Loucy (cell line): ENCODE results near the gene CCDC3.

Source experiments
- H2AFZ ChIP-seq: fragments of 200-600 bp; sonication (generic); 2 replicates; pipeline ENCODE4 v1.6.0; 2016; ENCODE audit warnings: antibody characterized with exemption, mild to moderate bottlenecking, low read length, moderate library complexity
- H3F3A ChIP-seq: fragments of 200-600 bp; 2 replicates; pipeline ENCODE4 v1.6.0; 2016; ENCODE audit warnings: antibody characterized with exemption, low read depth, mild to moderate bottlenecking
- H3K27me3 ChIP-seq: fragments of 200-600 bp; sonication (generic); 2 replicates; pipeline ENCODE4 v1.6.1; 2014; ENCODE audit warnings: low read length, mild to moderate bottlenecking; ENCODE audit not compliant: insufficient read depth, poor library complexity, severe bottlenecking
- H3K36me3 ChIP-seq: fragments of 200-600 bp; sonication (generic); 2 replicates; pipeline ENCODE4 v1.6.1; 2016; ENCODE audit warnings: low read length; ENCODE audit not compliant: insufficient read depth
- H3K4me1 ChIP-seq: fragments of 200-600 bp; sonication (generic); 2 replicates; pipeline ENCODE4 v1.5.1; 2014; ENCODE audit warnings: low read length, mild to moderate bottlenecking; ENCODE audit not compliant: insufficient read depth, poor library complexity, severe bottlenecking
- H3K4me2 ChIP-seq: fragments of 200-600 bp; sonication (generic); 2 replicates; pipeline ENCODE4 v1.6.0; 2014; ENCODE audit warnings: antibody characterized with exemption, low read length, low read depth, mild to moderate bottlenecking; ENCODE audit not compliant: poor library complexity, severe bottlenecking
- H3K4me3 ChIP-seq: fragments of 200-600 bp; sonication (generic); 2 replicates; pipeline ENCODE4 v1.5.1; 2014; ENCODE audit warnings: low read length, mild to moderate bottlenecking, mixed read lengths; ENCODE audit not compliant: poor library complexity, severe bottlenecking
- H3K79me2 ChIP-seq: fragments of 200-600 bp; sonication (generic); 2 replicates; pipeline ENCODE4 v1.6.1; 2014; ENCODE audit warnings: low read length; ENCODE audit not compliant: insufficient read depth
- H3K9ac ChIP-seq: fragments of 200-600 bp; sonication (generic); 2 replicates; pipeline ENCODE4 v1.6.0; 2014; ENCODE audit warnings: mild to moderate bottlenecking, low read depth, low read length, moderate library complexity; ENCODE audit not compliant: poor library complexity, severe bottlenecking
- H3K9me2 ChIP-seq: fragments of 200-600 bp; sonication (generic); replicated peaks from 2 replicates; pipeline ENCODE4 v1.6.1; 2016; ENCODE audit warnings: low read depth, low read length, mixed read lengths
- H3K9me3 ChIP-seq: fragments of 200-600 bp; sonication (generic); 2 replicates; pipeline ENCODE4 v1.6.1; 2014; ENCODE audit warnings: mild to moderate bottlenecking, antibody characterized with exemption, low read length, low read depth; ENCODE audit not compliant: insufficient read depth
- H4K20me1 ChIP-seq: fragments of 200-600 bp; sonication (generic); 2 replicates; pipeline ENCODE4 v1.6.0; 2014; ENCODE audit warnings: antibody characterized with exemption, low read length, mild to moderate bottlenecking; ENCODE audit not compliant: insufficient read depth, poor library complexity, severe bottlenecking
- EZH2phosphoT487 ChIP-seq: fragments of 200-600 bp; IDR thresholded peaks from 2 replicates; pipeline ENCODE4 v1.6.1; 2018; ENCODE audit warnings: antibody characterized with exemption, mild to moderate bottlenecking, moderate library complexity, borderline replicate concordance
- TF ChIP-seq, protein P1 (sequence below): fragments of 200-600 bp; sonication (generic); conservative IDR thresholded peaks from 2 replicates; pipeline ENCODE4 v1.5.1; 2014; ENCODE audit warnings: mild to moderate bottlenecking, antibody characterized with exemption, low read length

The CCDC3 gene

DNA sequence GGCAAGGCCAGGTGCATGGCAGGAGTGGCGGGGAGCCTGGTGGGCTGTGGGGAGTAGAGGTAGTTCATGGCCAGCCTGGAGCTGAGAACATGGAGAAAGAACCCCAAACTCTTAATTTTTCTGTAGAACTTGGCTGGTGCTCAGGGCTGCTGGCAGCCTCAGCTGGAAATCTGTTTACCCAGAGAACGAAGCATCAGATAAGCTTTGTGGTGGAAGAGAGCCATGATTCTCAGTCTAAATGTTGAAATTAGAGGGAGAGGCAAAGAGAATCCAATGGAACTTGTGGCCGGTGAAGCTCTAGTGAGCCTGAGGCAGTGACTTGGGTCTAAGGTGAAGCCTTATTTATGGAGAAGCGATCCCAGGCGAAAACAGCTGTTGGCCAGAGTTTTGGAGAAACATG is 126.4 kb downstream of the CCDC3 start:
- no peaks in the 10 kb centered on the region for H3K9me2 ChIP-seq

DNA sequence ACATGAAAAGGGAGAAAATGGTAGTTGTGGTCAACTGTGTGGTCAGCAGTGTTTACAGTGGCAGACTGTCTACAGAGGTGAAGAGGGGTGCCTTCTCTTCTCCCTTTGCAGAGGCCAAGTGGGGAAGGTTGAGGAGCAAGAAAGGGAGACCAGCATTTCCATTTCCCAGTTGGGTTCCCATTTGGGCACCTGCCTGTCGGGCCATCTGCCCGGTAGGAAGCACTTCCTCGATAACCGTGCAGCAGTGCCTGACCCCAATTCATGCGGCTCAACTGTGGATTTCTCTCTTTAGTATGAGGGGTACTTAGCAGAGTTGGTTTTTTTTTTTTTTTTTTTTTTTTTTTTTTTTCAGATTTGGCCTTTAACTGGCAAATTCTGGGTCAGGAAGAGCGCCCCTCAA is 127.0 kb downstream of the CCDC3 start:
- H3K27me3 ChIP-seq = no peaks in the 10 kb centered on the region
- TF ChIP-seq, protein P1, sequence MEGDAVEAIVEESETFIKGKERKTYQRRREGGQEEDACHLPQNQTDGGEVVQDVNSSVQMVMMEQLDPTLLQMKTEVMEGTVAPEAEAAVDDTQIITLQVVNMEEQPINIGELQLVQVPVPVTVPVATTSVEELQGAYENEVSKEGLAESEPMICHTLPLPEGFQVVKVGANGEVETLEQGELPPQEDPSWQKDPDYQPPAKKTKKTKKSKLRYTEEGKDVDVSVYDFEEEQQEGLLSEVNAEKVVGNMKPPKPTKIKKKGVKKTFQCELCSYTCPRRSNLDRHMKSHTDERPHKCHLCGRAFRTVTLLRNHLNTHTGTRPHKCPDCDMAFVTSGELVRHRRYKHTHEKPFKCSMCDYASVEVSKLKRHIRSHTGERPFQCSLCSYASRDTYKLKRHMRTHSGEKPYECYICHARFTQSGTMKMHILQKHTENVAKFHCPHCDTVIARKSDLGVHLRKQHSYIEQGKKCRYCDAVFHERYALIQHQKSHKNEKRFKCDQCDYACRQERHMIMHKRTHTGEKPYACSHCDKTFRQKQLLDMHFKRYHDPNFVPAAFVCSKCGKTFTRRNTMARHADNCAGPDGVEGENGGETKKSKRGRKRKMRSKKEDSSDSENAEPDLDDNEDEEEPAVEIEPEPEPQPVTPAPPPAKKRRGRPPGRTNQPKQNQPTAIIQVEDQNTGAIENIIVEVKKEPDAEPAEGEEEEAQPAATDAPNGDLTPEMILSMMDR = no peak
- TF ChIP-seq EZH2phosphoT487 = no peak
- no peak overlapping the region for H3K4me2 ChIP-seq
- no peaks in the 10 kb centered on the region for H3F3A ChIP-seq
- no peaks in the 10 kb centered on the region for H3K79me2 ChIP-seq
- H3K9ac ChIP-seq = no peak overlapping the region
- H2AFZ ChIP-seq = no peak overlapping the region
- H3K9me3 ChIP-seq = no peaks in the 10 kb centered on the region
- no peaks in the 10 kb centered on the region for H3K9me2 ChIP-seq
- H3K36me3 ChIP-seq = no peaks in the 10 kb centered on the region
- H3K4me3 ChIP-seq = no peak overlapping the region
- H3K4me1 ChIP-seq = no peaks in the 10 kb centered on the region
- H4K20me1 ChIP-seq = no peaks in the 10 kb centered on the region

More for the DNA sequence above, 126.4 kb downstream of the CCDC3 start:
- Histone ChIP-seq H3K9ac (no peak overlapping the region), H3K4me1 (no peaks in the 10 kb centered on the region), H3K4me2 (no peak overlapping the region), H3K79me2 (no peaks in the 10 kb centered on the region), H3K27me3 (no peaks in the 10 kb centered on the region), H3K4me3 (no peak overlapping the region), H3F3A (no peaks in the 10 kb centered on the region), H2AFZ (no peak overlapping the region), H3K36me3 (no peaks in the 10 kb centered on the region), H4K20me1 (no peaks in the 10 kb centered on the region), H3K9me3 (no peaks in the 10 kb centered on the region)
- TF ChIP-seq, protein P1 = no peak
- TF ChIP-seq EZH2phosphoT487 = no peak

DNA sequence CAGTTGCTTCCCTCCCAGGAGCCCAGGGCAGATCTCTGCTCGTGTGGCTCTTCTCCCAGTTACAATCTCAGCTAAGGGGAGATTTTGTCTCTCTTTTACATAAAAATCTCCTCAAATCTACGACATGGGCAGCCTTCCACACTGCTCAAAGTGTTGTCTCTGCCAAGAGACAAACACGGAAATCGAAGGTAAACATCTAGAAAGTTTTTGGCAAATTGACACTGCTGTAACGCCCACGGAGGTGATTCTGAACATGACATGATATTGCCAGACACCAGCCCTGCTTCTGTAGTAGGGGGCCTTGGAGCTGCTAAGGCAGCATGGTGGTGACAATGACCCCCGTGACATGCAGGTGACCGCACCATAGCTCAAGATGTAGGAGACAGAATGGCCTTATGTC is 128.3 kb downstream of the CCDC3 start:
- H3K4me1 ChIP-seq = no peaks in the 10 kb centered on the region
- H3K4me3 ChIP-seq = no peak overlapping the region
- H2AFZ ChIP-seq = no peak overlapping the region
- H3K9me2 ChIP-seq = no peaks in the 10 kb centered on the region
- no peaks in the 10 kb centered on the region for H3K36me3 ChIP-seq
- no peak overlapping the region for H3K9ac ChIP-seq
- TF ChIP-seq, protein P1 = no peak
- no peak for TF ChIP-seq EZH2phosphoT487
- no peak overlapping the region for H3K4me2 ChIP-seq
- H3K9me3 ChIP-seq = no peaks in the 10 kb centered on the region
- no peaks in the 10 kb centered on the region for H4K20me1 ChIP-seq
- H3K27me3 ChIP-seq = no peaks in the 10 kb centered on the region
- H3K79me2 ChIP-seq = no peaks in the 10 kb centered on the region
- no peaks in the 10 kb centered on the region for H3F3A ChIP-seq
